Mononuclear cell (primary cell): ENCODE measurements around the gene OR2H2. TPM values are rescaled to one million over a fixed set of nuclear protein-coding genes. Genes with fewer than 3 reads are reported as not detected.

Experiments used
- H3K27me3 ChIP-seq: 2 replicates; pipeline ENCODE4 v1.6.0; 2011; ENCODE audit warnings: low read length, control low read depth; ENCODE audit not compliant: insufficient read depth
- H3K4me1 ChIP-seq: 2 replicates; pipeline ENCODE4 v1.5.1; 2011; ENCODE audit warnings: mild to moderate bottlenecking, low read length, control low read depth; ENCODE audit not compliant: insufficient read depth
- H3K4me3 ChIP-seq: 2 replicates; pipeline ENCODE4 v1.5.1; 2011; ENCODE audit warnings: mild to moderate bottlenecking, low read length, moderate library complexity
- H3K9me3 ChIP-seq: 2 replicates; pipeline ENCODE4 v1.5.1; 2011; ENCODE audit warnings: low read depth, mild to moderate bottlenecking, control low read depth, low read length
- total RNA-seq: library from RNA; depleted of rRNA; stranded (reverse); fragments of >200 nt; gene quantifications from one replicate; pipeline ENCODE4 v1.2.3, GENCODE V29; 2012

OR2H2 gene
- total RNA-seq, 1 donor: under 0.01 TPM

GRCh38 chr6:29610540-29610939 is 25.6 kb downstream of the OR2H2 start:
- no peaks in the 10 kb centered on the region for H3K9me3 ChIP-seq
- H3K4me3 ChIP-seq: no peak overlapping the region
- H3K4me1 ChIP-seq: no peaks in the 10 kb centered on the region
- H3K27me3 ChIP-seq: no peaks in the 10 kb centered on the region

DNA sequence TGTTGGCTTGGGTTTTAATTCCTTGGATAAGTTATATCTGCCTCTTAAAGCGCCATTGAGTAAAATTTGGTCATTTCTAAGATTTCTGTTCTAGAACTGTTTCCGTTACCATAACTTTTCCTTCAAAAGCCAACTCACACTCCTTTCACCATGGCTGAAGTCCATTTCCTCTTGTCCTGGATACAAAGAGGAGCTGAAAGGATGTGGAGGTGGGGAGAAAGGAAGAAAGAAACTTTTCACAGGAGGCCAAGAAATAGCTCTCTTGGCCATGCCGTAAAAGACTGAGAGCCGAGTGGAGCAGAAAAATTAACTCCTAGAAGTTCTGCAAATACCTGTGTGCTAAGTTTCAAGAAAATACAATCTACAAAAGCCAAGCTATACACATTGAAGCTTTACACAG is 26.5 kb downstream of the OR2H2 start:
- no peak overlapping the region for H3K4me3 ChIP-seq
- H3K27me3 ChIP-seq: no peaks in the 10 kb centered on the region
- no peaks in the 10 kb centered on the region for H3K9me3 ChIP-seq
- H3K4me1 ChIP-seq: no peaks in the 10 kb centered on the region

DNA sequence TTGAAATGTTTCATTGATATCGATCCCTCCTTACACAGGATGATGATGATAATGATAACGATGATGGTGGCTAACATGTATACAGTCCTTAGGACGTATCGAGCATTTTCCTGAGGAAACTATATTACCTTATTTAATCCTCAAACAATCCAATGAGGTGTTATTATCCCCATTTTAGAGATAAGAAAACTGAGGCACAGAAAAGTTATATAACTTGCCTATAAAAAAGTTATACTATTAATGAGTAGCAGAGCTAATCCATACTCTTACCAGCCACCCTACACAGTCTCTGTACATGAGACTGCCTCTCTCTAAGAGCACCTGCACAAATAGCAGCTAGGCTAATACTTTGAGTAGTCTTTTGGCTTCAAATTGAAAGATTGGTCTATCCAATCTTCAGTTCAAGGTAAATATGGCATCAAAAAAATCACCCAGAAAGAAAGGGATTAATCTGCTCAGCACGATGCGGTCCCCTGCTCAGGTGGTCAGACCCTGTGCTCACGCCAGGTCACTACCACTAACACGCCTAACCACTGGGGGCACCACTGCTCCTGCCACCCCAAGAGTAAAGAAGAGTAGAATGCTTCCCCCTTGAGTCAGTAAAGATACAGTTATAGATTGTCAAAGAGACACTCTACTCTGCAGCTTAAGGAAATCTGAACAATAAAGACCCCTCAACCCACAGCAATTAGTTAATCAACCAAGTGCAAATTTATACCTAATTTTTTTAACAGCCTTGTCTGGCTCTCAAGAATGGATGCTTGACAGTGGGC is 33.0 kb downstream of the OR2H2 start:
- Histone ChIP-seq H3K9me3 (no peaks in the 10 kb centered on the region), H3K27me3 (no peaks in the 10 kb centered on the region), H3K4me3 (no peak overlapping the region), H3K4me1 (no peaks in the 10 kb centered on the region)

GRCh38 chr6:29619578-29620160 is 34.7 kb downstream of the OR2H2 start:
- H3K4me1 ChIP-seq: no peaks in the 10 kb centered on the region
- H3K27me3 ChIP-seq: no peaks in the 10 kb centered on the region
- no peak overlapping the region for H3K4me3 ChIP-seq
- no peaks in the 10 kb centered on the region for H3K9me3 ChIP-seq

GRCh38 chr6:29620630-29621029 is 35.7 kb downstream of the OR2H2 start:
- Histone ChIP-seq H3K27me3 (no peaks in the 10 kb centered on the region), H3K4me3 (no peak overlapping the region), H3K4me1 (no peaks in the 10 kb centered on the region), H3K9me3 (no peaks in the 10 kb centered on the region)

GRCh38 chr6:29624520-29624961 is 39.6 kb downstream of the OR2H2 start:
- Histone ChIP-seq H3K4me3 (no peak overlapping the region), H3K9me3 (no peaks in the 10 kb centered on the region), H3K27me3 (peaks cover 4% of the 10 kb centered on the region), H3K4me1 (peaks cover 14% of the 10 kb centered on the region)

DNA sequence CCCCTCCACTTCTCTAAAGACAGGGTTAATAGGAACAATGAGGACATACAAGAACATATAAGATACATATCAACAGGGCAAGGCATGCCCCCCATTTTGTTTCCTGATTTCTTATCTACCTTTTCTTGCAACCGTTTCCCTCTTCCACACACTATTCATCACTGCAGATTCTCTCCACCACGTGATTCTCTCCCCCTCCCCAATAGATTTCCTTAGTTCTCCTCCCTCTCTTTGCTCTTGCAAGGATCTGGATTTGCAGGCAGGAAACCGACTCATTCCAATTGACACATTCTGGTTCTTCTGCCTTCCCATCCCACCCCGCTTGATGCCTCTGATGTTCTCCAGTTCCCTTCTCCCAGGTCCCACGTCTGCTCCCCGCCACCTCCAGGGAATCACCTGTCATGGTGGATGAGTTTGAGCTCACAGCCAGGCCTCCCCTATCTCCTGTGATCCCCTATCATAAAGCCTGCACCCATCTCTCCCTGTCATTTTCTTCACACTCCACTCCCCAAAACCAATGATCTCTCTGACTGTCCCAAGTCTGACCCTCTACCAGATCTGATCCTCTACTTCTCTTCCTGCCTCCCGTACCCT is 40.5 kb downstream of the OR2H2 start:
- Histone ChIP-seq H3K9me3 (no peaks in the 10 kb centered on the region), H3K27me3 (peaks cover 12% of the 10 kb centered on the region), H3K4me1 (peaks cover 16% of the 10 kb centered on the region), H3K4me3 (no peak overlapping the region)

- peaks cover 28% of the 10 kb centered on the region for H3K27me3 ChIP-seq
- H3K9me3 ChIP-seq: no peaks in the 10 kb centered on the region
- H3K4me3 ChIP-seq: no peak overlapping the region
- peaks cover 27% of the 10 kb centered on the region for H3K4me1 ChIP-seq
These were observed 42.2 kb downstream of the OR2H2 start for GRCh38 chr6:29626948-29627754.

GRCh38 chr6:29627755-29628418 is 43.0 kb downstream of the OR2H2 start:
- Histone ChIP-seq H3K4me1 (peaks cover 29% of the 10 kb centered on the region), H3K27me3 (peaks cover 28% of the 10 kb centered on the region), H3K4me3 (peak overlapping the region; percentile 50), H3K9me3 (no peaks in the 10 kb centered on the region)

- H3K4me1 ChIP-seq: peaks cover 34% of the 10 kb centered on the region
- H3K9me3 ChIP-seq: no peaks in the 10 kb centered on the region
- peaks cover 28% of the 10 kb centered on the region for H3K27me3 ChIP-seq
- H3K4me3 ChIP-seq: peak overlapping the region; percentile 50
These were observed 43.7 kb downstream of the OR2H2 start for GRCh38 chr6:29628419-29629281.

DNA sequence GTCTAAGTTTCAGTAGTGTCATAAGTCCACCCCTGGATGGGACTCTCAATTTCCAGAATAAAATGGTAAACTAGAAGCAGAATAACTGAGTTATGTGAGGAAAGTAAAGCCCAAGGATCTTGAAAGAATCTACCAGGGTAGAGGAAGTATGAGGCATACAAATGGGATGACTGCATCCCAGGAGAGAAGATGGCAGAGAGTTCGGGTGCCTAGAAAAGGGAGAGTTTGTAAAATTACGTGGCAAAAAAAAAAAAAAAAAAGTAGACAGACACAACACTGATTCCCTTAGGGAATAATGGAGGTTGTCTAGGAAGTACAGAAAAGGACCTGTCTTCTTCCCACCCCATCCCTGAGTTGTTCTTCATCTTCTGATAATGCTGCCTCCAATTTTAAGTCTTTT is 44.6 kb downstream of the OR2H2 start:
- no peaks in the 10 kb centered on the region for H3K9me3 ChIP-seq
- peaks cover 43% of the 10 kb centered on the region for H3K4me1 ChIP-seq
- peaks cover 28% of the 10 kb centered on the region for H3K27me3 ChIP-seq
- H3K4me3 ChIP-seq: no peak overlapping the region

DNA sequence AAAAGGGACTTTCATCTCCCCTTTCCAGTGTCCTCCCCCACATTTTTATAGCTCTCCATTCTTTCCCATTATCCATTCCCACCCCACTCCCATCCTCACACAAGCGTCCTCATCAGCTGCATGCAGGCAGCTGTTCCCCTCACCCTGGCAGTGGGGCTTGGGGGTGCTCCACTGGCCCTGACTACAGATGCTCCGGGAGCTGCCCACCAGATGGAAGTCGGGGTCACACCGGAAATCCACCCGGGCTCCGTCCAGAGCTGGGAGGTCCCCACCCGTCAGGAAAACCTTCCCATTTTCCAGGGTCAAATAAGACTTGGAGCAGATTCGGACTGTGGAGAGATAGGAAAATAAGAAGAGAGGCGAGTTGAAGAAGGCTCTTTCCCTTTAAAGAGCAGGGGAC is 45.4 kb downstream of the OR2H2 start:
- peaks cover 28% of the 10 kb centered on the region for H3K27me3 ChIP-seq
- peaks cover 49% of the 10 kb centered on the region for H3K4me1 ChIP-seq
- no peaks in the 10 kb centered on the region for H3K9me3 ChIP-seq
- no peak overlapping the region for H3K4me3 ChIP-seq

DNA sequence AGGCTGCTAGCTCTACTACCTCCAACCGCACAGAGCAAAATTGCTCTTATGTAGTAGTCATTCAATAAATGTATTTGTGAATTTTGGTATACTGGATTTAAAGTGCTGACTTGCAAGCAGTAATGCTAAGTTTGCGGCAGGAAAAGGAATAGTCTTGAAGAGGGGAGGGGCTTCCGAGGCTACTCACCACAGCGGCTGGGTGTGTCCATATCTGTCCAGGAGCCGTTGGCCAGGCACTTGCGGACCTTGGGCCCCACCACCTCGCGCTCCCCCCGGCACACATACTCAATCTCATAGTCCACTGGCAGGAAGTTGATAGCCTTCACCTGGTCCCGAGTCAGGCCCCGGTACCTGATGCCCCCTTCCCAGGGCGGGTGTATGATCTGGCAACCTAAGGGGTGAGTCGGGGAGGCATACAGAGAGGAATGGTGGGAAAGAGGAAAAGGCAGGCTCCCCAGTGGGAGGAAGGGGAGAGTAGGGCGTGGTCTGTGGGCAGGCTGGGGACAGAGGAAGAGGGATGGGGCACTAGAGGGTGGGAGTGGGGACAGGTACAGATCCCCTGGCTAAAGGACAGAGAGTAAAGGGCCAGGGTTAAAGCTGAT is 46.4 kb downstream of the OR2H2 start:
- Histone ChIP-seq H3K27me3 (peaks cover 28% of the 10 kb centered on the region), H3K4me1 (peaks cover 49% of the 10 kb centered on the region), H3K4me3 (no peak overlapping the region), H3K9me3 (no peaks in the 10 kb centered on the region)
